ENCODE data around the gene CSNK2A1. TPM values are rescaled to one million over a fixed set of nuclear protein-coding genes. Genes with fewer than 3 reads are reported as not detected.

CSNK2A1 gene
- total and polyA plus RNA-seq, 12 donors: 18.9 to 192 (median 94.1) TPM

DNA sequence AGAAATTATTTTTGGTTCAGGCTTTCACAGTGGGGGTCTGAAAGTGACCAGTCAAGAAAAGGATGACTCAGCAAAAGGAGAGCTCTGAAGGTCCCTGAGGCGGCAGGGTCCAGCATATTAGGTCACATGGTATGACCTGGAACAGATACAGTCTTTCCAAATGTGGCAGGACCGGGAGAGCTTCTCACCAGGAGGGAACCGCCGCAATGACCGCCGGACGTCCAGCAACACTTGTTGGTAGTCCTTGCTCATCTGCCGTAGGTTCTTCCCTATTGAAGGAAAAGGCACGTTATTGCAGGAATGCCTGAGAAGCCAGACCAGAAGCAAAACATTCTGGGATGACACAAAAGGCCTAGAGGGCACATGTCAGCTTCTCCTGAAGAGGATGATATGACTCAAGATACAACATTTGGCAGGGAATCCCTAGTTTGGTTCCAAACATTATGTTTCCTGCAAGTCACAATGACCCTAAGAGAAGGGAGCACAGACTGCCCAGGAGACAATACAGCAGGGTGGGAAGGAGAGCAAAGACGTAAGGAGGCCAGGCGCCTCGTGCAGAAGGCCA is 98.6 kb downstream of the CSNK2A1 start:
- peak in 6 of 7 donors; percentile 52 to 74 (median 60) for DNase-seq
- peak overlapping the region in 4 of 5 donors; percentile 0 to 76 (median 53) for H3K27ac ChIP-seq
- H3K4me1 ChIP-seq (replicated peaks in 1 of 2): peaks cover 24% of the 10 kb centered on the region in 2 donors
- WGBS, 4 donors: 41 to 52% (median 48%) methylated on average over 11 to 12 of the region's 12 CpGs
- no peak overlapping the region for H3K4me3 ChIP-seq
- H3K27me3 ChIP-seq: no peaks in the 10 kb centered on the region
- no peaks in the 10 kb centered on the region for H3K9me3 ChIP-seq (replicated peaks in 1 of 3)
- peaks cover 0 to 67% of the 10 kb centered on the region in 2 donors for H3K36me3 ChIP-seq (replicated peaks in 1 of 2)
- TF ChIP-seq POLR2A (IDR thresholded peaks at IDR 0.05): peak in 1 of 2 donors; percentile 14
- TF ChIP-seq, protein P1, sequence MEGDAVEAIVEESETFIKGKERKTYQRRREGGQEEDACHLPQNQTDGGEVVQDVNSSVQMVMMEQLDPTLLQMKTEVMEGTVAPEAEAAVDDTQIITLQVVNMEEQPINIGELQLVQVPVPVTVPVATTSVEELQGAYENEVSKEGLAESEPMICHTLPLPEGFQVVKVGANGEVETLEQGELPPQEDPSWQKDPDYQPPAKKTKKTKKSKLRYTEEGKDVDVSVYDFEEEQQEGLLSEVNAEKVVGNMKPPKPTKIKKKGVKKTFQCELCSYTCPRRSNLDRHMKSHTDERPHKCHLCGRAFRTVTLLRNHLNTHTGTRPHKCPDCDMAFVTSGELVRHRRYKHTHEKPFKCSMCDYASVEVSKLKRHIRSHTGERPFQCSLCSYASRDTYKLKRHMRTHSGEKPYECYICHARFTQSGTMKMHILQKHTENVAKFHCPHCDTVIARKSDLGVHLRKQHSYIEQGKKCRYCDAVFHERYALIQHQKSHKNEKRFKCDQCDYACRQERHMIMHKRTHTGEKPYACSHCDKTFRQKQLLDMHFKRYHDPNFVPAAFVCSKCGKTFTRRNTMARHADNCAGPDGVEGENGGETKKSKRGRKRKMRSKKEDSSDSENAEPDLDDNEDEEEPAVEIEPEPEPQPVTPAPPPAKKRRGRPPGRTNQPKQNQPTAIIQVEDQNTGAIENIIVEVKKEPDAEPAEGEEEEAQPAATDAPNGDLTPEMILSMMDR (IDR thresholded peaks at IDR 0.05): no peak
- intact Hi-C loops (cut with DNase I): no loop called here

DNA sequence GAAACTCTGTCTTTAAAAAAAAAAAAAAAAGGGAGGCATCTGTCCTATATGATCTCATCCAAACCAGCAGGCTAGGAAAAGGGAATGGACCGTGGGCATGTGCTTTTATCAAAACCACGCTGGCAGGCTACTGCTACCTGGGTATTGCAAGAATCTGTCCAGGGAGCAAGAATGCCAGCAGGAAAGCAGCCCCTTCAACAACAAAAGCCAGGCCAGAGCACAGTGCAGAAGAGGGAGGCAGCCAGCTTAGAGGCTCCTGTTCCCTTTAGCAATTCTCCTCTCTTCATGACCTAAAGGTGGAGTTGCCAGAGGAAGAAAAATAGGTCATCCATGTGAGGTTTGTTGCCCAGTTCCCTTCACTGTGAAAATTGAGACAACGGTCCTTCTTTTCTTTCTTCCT is 99.5 kb downstream of the CSNK2A1 start:
- TF ChIP-seq POLR2A (IDR thresholded peaks at IDR 0.05): no peak
- TF ChIP-seq, protein P1 (IDR thresholded peaks at IDR 0.05): no peak
- intact Hi-C loops (cut with DNase I): no loop called here
- no peaks in the 10 kb centered on the region for H3K9me3 ChIP-seq (replicated peaks in 1 of 3)
- no peaks in the 10 kb centered on the region for H3K27me3 ChIP-seq
- peak overlapping the region in 2 of 5 donors; percentile 43 to 63 for H3K27ac ChIP-seq
- H3K4me1 ChIP-seq (replicated peaks in 1 of 2): peaks cover 24% of the 10 kb centered on the region in 2 donors
- no peak overlapping the region for H3K4me3 ChIP-seq
- peaks cover 0 to 75% of the 10 kb centered on the region in 2 donors for H3K36me3 ChIP-seq (replicated peaks in 1 of 2)
- WGBS, 4 donors: 64 to 78% (median 73%) methylated on average over 3 of the region's 3 CpGs
- peak in 1 of 7 donors; percentile 12 for DNase-seq

DNA sequence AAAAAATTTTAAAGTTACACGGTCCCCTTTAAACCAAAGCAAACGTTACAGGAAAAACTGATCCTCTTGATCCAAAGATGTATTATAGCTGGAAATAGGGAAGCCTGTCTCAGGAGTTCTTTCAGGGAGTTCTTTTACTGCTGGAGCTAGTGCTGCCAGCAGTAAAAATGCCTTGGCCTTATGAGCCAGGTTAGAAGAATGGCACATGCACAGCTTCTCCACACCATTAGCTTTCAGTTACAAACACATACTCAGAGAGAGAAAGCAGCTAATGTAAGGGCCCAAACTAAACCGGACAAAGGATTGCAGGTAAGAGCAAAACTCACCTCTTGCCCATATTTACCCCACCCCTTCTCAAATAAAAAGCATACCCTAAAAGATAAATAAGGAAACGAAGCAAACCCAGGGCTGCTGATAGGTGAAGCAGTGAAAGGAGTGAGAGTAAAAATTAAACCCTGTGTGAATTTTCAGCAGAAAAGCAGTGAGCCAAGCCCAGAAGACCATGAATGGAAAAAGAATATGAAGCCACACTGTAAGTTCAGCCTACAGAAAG is 100.3 kb downstream of the CSNK2A1 start:
- TF ChIP-seq, protein P1 (IDR thresholded peaks at IDR 0.05): no peak
- no peak for TF ChIP-seq POLR2A (IDR thresholded peaks at IDR 0.05)
- Histone ChIP-seq H3K27me3 (no peaks in the 10 kb centered on the region), H3K36me3 (replicated peaks in 1 of 2) (peaks cover 0 to 83% of the 10 kb centered on the region in 2 donors), H3K4me1 (replicated peaks in 1 of 2) (peaks cover 24% of the 10 kb centered on the region in 2 donors), H3K9me3 (replicated peaks in 1 of 3) (no peaks in the 10 kb centered on the region), H3K4me3 (no peak overlapping the region), H3K27ac (peak overlapping the region in 1 of 5 donors; percentile 63)
- no peak for DNase-seq
- WGBS, 4 donors: 91 to 95% (median 92%) methylated on average over 4 of the region's 4 CpGs
- intact Hi-C loops (cut with DNase I): no loop called here

DNA sequence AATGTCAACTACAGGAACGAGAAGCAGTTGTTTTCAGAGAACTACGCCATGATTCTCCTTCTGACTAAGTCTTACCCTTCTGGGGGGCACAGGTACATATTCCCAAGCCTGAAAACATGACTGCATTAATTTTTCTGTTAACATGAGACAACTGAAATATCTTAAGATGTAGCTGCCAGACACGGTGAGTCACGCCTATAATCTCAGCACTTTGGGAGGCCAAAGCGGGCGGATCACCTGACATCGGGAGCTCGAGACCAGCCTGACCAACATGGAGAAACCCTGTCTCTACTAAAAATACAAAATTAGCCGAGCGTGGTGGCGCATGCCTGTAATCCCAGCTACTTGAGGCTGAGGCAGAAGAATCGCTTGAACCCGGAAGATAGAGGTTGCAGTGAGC is 103.0 kb downstream of the CSNK2A1 start:
- Histone ChIP-seq H3K36me3 (replicated peaks in 1 of 2) (peaks cover 0 to 93% of the 10 kb centered on the region in 2 donors), H3K4me3 (no peak overlapping the region), H3K27ac (no peak overlapping the region), H3K27me3 (no peaks in the 10 kb centered on the region), H3K9me3 (replicated peaks in 1 of 3) (no peaks in the 10 kb centered on the region), H3K4me1 (replicated peaks in 1 of 2) (peaks cover 19 to 25% of the 10 kb centered on the region in 2 donors)
- no peak for TF ChIP-seq POLR2A (IDR thresholded peaks at IDR 0.05)
- TF ChIP-seq, protein P1 (IDR thresholded peaks at IDR 0.05): no peak
- peak in 1 of 7 donors; percentile 11 for DNase-seq
- intact Hi-C loops (cut with DNase I): no loop called here
- WGBS, 4 donors: 88 to 94% (median 91%) methylated on average over 13 of the region's 13 CpGs

Data from adrenal gland (tissue), 12 donors.